OCI-LY7 (cell line): Measurements from ENCODE around the gene RTL1. TPM values are rescaled to one million over a fixed set of nuclear protein-coding genes. Genes with fewer than 3 reads are reported as not detected.

Source experiments
- BruUV-seq: library from RNA; stranded (reverse); fragments of 400-500 nt; replicated peaks from 2 replicates; lab custom pipeline; 2021; lab: Mats Ljungman, UMichigan
- CTCF ChIA-PET: fragments of 300-600 bp; sonication (Branson Sonifier 250); formaldehyde crosslinking; loops from one replicate; lab custom pipeline; 2022; ENCODE audit warnings: antibody characterized with exemption; ENCODE audit not compliant: unreplicated experiment; lab: Charles Lee
- POLR2A ChIA-PET: fragments of 300-600 bp; sonication (Branson Sonifier 250); formaldehyde crosslinking; loops from one replicate; lab custom pipeline; 2022; ENCODE audit warnings: antibody characterized with exemption; lab: Charles Lee
- DNase-seq: peaks from one replicate; pipeline ENCODE4 v3.0.0-alpha.2; 2015; ENCODE audit warnings: low spot score
- H2AFZ ChIP-seq: fragments of 200-600 bp; sonication (generic), shearing (Covaris generic); 2 replicates; pipeline ENCODE4 v1.6.1; 2014; ENCODE audit warnings: mild to moderate bottlenecking, antibody characterized with exemption, low read length, moderate library complexity
- H3K27ac ChIP-seq: fragments of 200-600 bp; sonication (generic); 2 replicates; pipeline ENCODE4 v1.5.1; 2014; ENCODE audit warnings: mixed run types, low read depth, mild to moderate bottlenecking, moderate library complexity, low read length, inconsistent platforms; ENCODE audit not compliant: poor library complexity, severe bottlenecking
- H3K36me3 ChIP-seq: fragments of 200-600 bp; sonication (generic); 2 replicates; pipeline ENCODE4 v1.6.1; 2014; ENCODE audit warnings: mild to moderate bottlenecking, antibody characterized with exemption, low read length, moderate library complexity, mixed read lengths; ENCODE audit not compliant: insufficient read depth
- H3K4me1 ChIP-seq: fragments of 200-600 bp; sonication (generic); 2 replicates; pipeline ENCODE4 v1.5.1; 2014; ENCODE audit warnings: mild to moderate bottlenecking, low read length; ENCODE audit not compliant: insufficient read depth, poor library complexity, severe bottlenecking
- H3K4me2 ChIP-seq: fragments of 200-600 bp; sonication (generic); 2 replicates; pipeline ENCODE4 v1.6.1; 2014; ENCODE audit warnings: mild to moderate bottlenecking, low read length
- H3K4me3 ChIP-seq: fragments of 200-600 bp; sonication (generic); 2 replicates; pipeline ENCODE4 v1.5.1; 2014; ENCODE audit warnings: mild to moderate bottlenecking, low read depth, low read length; ENCODE audit not compliant: poor library complexity, severe bottlenecking
- H3K79me2 ChIP-seq: fragments of 200-600 bp; sonication (generic); 2 replicates; pipeline ENCODE4 v1.6.1; 2016; ENCODE audit warnings: low read depth, mild to moderate bottlenecking, low read length, moderate library complexity, mixed read lengths; ENCODE audit not compliant: insufficient read depth
- H3K9me2 ChIP-seq: fragments of 200-600 bp; sonication (generic); 2 replicates; pipeline ENCODE4 v1.6.1; 2016; ENCODE audit warnings: mild to moderate bottlenecking, low read length, mixed read lengths; ENCODE audit not compliant: insufficient read depth
- H3K9me3 ChIP-seq: fragments of 200-600 bp; sonication (generic); 2 replicates; pipeline ENCODE4 v1.6.1; 2014; ENCODE audit warnings: mild to moderate bottlenecking, mixed run types, low read length, mixed read lengths
- H4K20me1 ChIP-seq: fragments of 200-600 bp; sonication (generic); 2 replicates; pipeline ENCODE4 v1.6.1; 2014; ENCODE audit warnings: mild to moderate bottlenecking, antibody characterized with exemption, low read length, moderate library complexity, mixed read lengths; ENCODE audit not compliant: insufficient read depth
- EZH2phosphoT487 ChIP-seq: fragments of 200-600 bp; sonication (generic); IDR thresholded peaks from 2 replicates; pipeline ENCODE4 v1.6.1; 2018; ENCODE audit warnings: low read depth, borderline replicate concordance, mild to moderate bottlenecking, mixed run types, antibody characterized with exemption, low read length, moderate library complexity, mixed read lengths
- intact Hi-C: fragments of 100-400 bp; cut with micrococcal nuclease; formaldehyde crosslinking; loops from one replicate; pipeline ENCODE4 v1.10.0; 2022; ENCODE audit not compliant: unreplicated experiment
- total RNA-seq, 2 experiments: library from RNA; depleted of rRNA in 1 of 2; stranded (reverse); fragments of >200 nt in 1 of 2; shearing (Covaris generic) in 1 of 2; gene quantifications; 2 replicates each; pipeline ENCODE4 v1.2.3, GENCODE V29; 2014 to 2022
- TF ChIP-seq, protein P1 (sequence below): fragments of 200-600 bp; sonication (generic); conservative IDR thresholded peaks from 2 replicates; pipeline ENCODE4 v1.5.1; 2014; ENCODE audit warnings: mild to moderate bottlenecking, antibody characterized with exemption, low read length, moderate library complexity, mixed read lengths

RTL1 gene
- total RNA-seq, 2 experiments from 2014 or later, result not detected

DNA sequence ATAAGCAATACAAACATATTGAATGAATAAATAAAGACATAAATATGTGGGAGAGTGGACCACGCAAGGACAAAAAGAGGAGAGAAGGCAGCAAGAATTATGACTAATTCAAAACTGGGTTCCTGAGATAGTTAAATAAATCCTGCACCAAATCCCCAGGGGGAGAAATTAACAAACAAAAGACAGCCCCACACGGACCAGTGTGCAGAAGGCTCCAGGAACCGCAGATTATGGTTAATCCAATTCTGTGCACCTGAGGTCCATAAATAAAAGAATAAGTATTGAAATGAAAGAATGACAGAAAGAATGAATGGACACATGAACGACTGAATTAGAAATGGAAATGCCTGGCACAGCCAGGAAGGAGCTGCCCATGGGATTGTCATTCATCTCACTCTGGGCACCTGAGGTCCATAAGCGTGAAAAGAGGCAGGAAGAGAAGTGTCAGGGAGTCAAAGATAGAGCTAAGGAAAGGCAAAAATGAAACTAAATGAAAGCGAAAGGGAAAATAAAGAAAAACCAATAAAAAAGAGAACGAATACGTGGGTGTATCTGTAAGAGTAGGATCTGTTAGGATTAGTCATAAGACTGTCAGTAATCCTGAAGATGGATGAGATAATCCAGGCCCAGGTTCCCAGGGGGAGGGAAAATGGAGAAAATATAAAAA lies 54.3 kb downstream of the RTL1 start:
- H3K4me3 ChIP-seq, result no peak overlapping the region
- intact Hi-C loops, result no loop called here
- no peak overlapping the region for H2AFZ ChIP-seq
- POLR2A ChIA-PET, result no interaction called here
- no peaks in the 10 kb centered on the region for H3K4me1 ChIP-seq
- H3K27ac ChIP-seq, result no peak overlapping the region
- no peaks in the 10 kb centered on the region for H3K36me3 ChIP-seq
- BruUV-seq, result no TSS peak
- no peaks in the 10 kb centered on the region for H3K9me2 ChIP-seq
- no peak for DNase-seq
- CTCF ChIA-PET, result no interaction called here
- TF ChIP-seq EZH2phosphoT487, result no peak
- TF ChIP-seq, protein P1, sequence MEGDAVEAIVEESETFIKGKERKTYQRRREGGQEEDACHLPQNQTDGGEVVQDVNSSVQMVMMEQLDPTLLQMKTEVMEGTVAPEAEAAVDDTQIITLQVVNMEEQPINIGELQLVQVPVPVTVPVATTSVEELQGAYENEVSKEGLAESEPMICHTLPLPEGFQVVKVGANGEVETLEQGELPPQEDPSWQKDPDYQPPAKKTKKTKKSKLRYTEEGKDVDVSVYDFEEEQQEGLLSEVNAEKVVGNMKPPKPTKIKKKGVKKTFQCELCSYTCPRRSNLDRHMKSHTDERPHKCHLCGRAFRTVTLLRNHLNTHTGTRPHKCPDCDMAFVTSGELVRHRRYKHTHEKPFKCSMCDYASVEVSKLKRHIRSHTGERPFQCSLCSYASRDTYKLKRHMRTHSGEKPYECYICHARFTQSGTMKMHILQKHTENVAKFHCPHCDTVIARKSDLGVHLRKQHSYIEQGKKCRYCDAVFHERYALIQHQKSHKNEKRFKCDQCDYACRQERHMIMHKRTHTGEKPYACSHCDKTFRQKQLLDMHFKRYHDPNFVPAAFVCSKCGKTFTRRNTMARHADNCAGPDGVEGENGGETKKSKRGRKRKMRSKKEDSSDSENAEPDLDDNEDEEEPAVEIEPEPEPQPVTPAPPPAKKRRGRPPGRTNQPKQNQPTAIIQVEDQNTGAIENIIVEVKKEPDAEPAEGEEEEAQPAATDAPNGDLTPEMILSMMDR, result no peak
- no peaks in the 10 kb centered on the region for H4K20me1 ChIP-seq
- H3K9me3 ChIP-seq, result no peaks in the 10 kb centered on the region
- no peaks in the 10 kb centered on the region for H3K79me2 ChIP-seq
- H3K4me2 ChIP-seq, result no peak overlapping the region

DNA sequence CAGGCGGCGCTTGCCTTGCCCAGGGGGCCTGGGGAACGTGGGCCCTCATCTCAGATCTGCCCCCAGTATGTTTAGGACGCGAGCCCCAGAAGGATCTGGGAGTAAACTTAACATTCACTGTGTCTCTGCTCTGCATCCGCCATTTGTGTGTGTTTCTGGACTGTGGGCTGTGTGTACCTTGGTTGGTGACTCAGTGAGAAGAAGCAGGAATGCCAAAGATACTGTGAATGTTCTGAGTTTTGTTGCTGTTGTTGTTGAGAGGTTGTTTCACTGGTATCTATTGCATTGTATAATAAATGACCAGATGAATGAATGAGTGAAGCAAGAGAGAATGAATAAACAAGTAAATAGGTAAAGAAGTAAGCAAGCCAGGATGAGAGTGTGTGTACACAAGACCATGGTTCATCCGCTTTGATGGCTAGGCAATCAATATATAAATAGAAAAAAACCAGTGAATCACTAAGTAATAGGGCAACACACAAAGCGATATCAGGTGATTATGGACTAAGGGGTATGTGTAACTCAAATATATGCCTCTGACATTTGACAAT lies 57.1 kb downstream of the RTL1 start:
- CTCF ChIA-PET, result no interaction called here
- Histone ChIP-seq H3K4me1 (no peaks in the 10 kb centered on the region), H3K36me3 (no peaks in the 10 kb centered on the region), H2AFZ (no peak overlapping the region), H3K9me2 (no peaks in the 10 kb centered on the region), H3K9me3 (no peaks in the 10 kb centered on the region), H4K20me1 (no peaks in the 10 kb centered on the region), H3K79me2 (no peaks in the 10 kb centered on the region), H3K27ac (no peak overlapping the region), H3K4me2 (no peak overlapping the region), H3K4me3 (no peak overlapping the region)
- no peak for DNase-seq
- TF ChIP-seq, protein P1, result no peak
- TF ChIP-seq EZH2phosphoT487, result no peak
- intact Hi-C loops, result no loop called here
- POLR2A ChIA-PET, result no interaction called here
- BruUV-seq, result no TSS peak

DNA sequence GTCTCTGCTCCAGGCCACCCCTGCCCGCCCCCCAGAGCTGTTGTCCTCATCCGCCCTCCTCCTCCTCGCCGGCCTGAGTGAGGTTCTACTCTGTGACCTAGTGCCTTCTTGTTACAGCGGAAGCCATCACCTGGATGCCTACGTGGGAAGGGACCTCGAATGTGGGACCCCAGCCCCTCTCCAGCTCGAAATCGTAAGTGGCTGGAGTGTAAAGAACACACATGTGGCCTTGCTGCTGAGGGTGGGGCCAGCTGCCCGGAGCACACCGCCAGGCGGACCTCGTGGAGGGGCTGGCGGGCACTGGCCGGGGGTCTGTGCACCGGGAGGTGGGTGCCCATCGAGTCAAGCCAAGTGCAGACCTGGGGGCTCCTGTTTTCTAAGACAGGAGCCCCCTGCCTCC lies 58.2 kb downstream of the RTL1 start:
- ChIA-PET POLR2A (no interaction called here), CTCF (no interaction called here)
- Histone ChIP-seq H3K4me1 (no peaks in the 10 kb centered on the region), H3K4me3 (no peak overlapping the region), H4K20me1 (no peaks in the 10 kb centered on the region), H3K79me2 (no peaks in the 10 kb centered on the region), H3K27ac (no peak overlapping the region), H3K4me2 (no peak overlapping the region), H2AFZ (no peak overlapping the region), H3K9me3 (no peaks in the 10 kb centered on the region), H3K9me2 (no peaks in the 10 kb centered on the region), H3K36me3 (no peaks in the 10 kb centered on the region)
- no peak for DNase-seq
- no TSS peak for BruUV-seq
- TF ChIP-seq, protein P1, result no peak
- no peak for TF ChIP-seq EZH2phosphoT487
- intact Hi-C loops, result no loop called here
